SW 1271 (cell line): ENCODE data around the gene HOXB6.

Experiments used
- DNase-seq, 2 experiments: peaks; one replicate each; lab custom pipeline; 2025; lab: John Stamatoyannopoulos, UW

HOXB6 gene

GRCh38 chr17:48552466-48553189 lies 52.2 kb downstream of the HOXB6 start:
- no peak for DNase-seq

GRCh38 chr17:48551596-48552465 lies 53.0 kb downstream of the HOXB6 start:
- DNase-seq, result no peak

GRCh38 chr17:48551214-48551555 lies 53.6 kb downstream of the HOXB6 start:
- DNase-seq, result no peak

- DNase-seq, result no peak
These were observed 54.1 kb downstream of the HOXB6 start for GRCh38 chr17:48550502-48551213.

- DNase-seq, result no peak
These were observed 54.8 kb downstream of the HOXB6 start for GRCh38 chr17:48549914-48550501.

- DNase-seq, result no peak
These were observed 55.5 kb downstream of the HOXB6 start for GRCh38 chr17:48549281-48549630.

GRCh38 chr17:48548523-48549280 lies 56.1 kb downstream of the HOXB6 start:
- DNase-seq, result no peak

- DNase-seq, result no peak
These were observed 56.8 kb downstream of the HOXB6 start for GRCh38 chr17:48547808-48548522.

GRCh38 chr17:48546924-48547807 lies 57.6 kb downstream of the HOXB6 start:
- DNase-seq, result no peak

GRCh38 chr17:48546137-48546923 lies 58.5 kb downstream of the HOXB6 start:
- no peak for DNase-seq
